Astrocyte (in vitro differentiated cells and primary cell): ENCODE results near the gene SDK1.

Source experiments
- EZH2 ChIP-seq: IDR thresholded peaks from 2 replicates; pipeline ENCODE4 v1.6.1; 2012; ENCODE audit warnings: mild to moderate bottlenecking, low read length, inconsistent platforms; ENCODE audit not compliant: insufficient read depth
- TF ChIP-seq, protein P1 (sequence below): IDR thresholded peaks from 2 replicates; pipeline ENCODE4 v1.5.1; 2011; ENCODE audit warnings: low read depth, mild to moderate bottlenecking, inconsistent platforms, low read length, moderate library complexity; ENCODE audit not compliant: insufficient read depth

DNA sequence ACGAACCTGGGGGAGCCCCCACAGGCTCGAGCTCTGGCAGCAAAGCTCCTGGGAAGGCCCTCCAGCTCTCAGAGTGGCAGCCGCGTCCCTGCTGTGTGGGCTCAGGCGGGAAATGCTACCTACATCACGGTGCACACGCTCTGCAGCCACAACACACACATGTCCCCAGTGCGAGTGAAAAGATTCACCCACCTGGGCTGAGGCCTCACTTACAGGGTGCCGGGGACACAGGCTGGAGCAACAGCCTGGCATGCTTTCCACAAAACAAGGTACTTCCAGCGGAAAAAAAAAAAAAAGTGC, 970.6 kb downstream of the SDK1 start:
- TF ChIP-seq, protein P1, sequence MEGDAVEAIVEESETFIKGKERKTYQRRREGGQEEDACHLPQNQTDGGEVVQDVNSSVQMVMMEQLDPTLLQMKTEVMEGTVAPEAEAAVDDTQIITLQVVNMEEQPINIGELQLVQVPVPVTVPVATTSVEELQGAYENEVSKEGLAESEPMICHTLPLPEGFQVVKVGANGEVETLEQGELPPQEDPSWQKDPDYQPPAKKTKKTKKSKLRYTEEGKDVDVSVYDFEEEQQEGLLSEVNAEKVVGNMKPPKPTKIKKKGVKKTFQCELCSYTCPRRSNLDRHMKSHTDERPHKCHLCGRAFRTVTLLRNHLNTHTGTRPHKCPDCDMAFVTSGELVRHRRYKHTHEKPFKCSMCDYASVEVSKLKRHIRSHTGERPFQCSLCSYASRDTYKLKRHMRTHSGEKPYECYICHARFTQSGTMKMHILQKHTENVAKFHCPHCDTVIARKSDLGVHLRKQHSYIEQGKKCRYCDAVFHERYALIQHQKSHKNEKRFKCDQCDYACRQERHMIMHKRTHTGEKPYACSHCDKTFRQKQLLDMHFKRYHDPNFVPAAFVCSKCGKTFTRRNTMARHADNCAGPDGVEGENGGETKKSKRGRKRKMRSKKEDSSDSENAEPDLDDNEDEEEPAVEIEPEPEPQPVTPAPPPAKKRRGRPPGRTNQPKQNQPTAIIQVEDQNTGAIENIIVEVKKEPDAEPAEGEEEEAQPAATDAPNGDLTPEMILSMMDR, result no peak
- TF ChIP-seq EZH2, result no peak
